ENCODE data around the gene CCDC137.
A peak's percentile ranks its signal among the peaks of the same experiment; 100 is the strongest.

CCDC137 gene

GRCh38 chr17:81651692-81652091 lies 14.8 kb upstream of the CCDC137 start:
- DNase-seq = no peak

- DNase-seq = no peak
Observed at GRCh38 chr17:81652906-81653771, 13.4 kb upstream of the CCDC137 start.

- no peak for DNase-seq
Observed at GRCh38 chr17:81655378-81656117, 11.0 kb upstream of the CCDC137 start.

GRCh38 chr17:81656118-81656743 lies 10.3 kb upstream of the CCDC137 start, which contains the start of gene PDE6G:
TSS of gene PDE6G (minus strand) at chr17:81656542. CDS start at chr17:81653305, 3,237 bp downstream.
- DNase-seq = no peak

GRCh38 chr17:81656835-81657234 lies 9.7 kb upstream of the CCDC137 start:
- DNase-seq = no peak

- no peak for DNase-seq
Observed at GRCh38 chr17:81659038-81659437, 7.5 kb upstream of the CCDC137 start.

GRCh38 chr17:81660441-81660840 lies 6.1 kb upstream of the CCDC137 start:
- no peak for DNase-seq

GRCh38 chr17:81662002-81662401 lies 4.5 kb upstream of the CCDC137 start:
- no peak for DNase-seq

- peak in 1 of 2 experiments; percentile 22 for DNase-seq
Observed at GRCh38 chr17:81664051-81664470, 2.5 kb upstream of the CCDC137 start.

- DNase-seq = peak; percentile 69 to 76
Observed at GRCh38 chr17:81665205-81666091, 1.1 kb upstream of the CCDC137 start.

GRCh38 chr17:81666092-81666341 lies 520 bp upstream of the CCDC137 start:
- DNase-seq = no peak

- DNase-seq = peak in 1 of 2 experiments; percentile 24
Observed at GRCh38 chr17:81667754-81668153, 1.2 kb downstream of the CCDC137 start.

GRCh38 chr17:81672504-81672903 lies 6.0 kb downstream of the CCDC137 start:
- no peak for DNase-seq

- DNase-seq = no peak
Observed at GRCh38 chr17:81672954-81673353, 6.4 kb downstream of the CCDC137 start.

GRCh38 chr17:81673561-81674258 lies 7.2 kb downstream of the CCDC137 start:
- no peak for DNase-seq

GRCh38 chr17:81675515-81676221 lies 9.1 kb downstream of the CCDC137 start:
- peak; percentile 36 to 46 for DNase-seq

- no peak for DNase-seq
Observed at GRCh38 chr17:81676906-81677305, 10.4 kb downstream of the CCDC137 start.

GRCh38 chr17:81680150-81680549 lies 13.6 kb downstream of the CCDC137 start:
- no peak for DNase-seq

GRCh38 chr17:81681672-81682071 lies 15.1 kb downstream of the CCDC137 start:
- DNase-seq = no peak

GRCh38 chr17:81682565-81683207 lies 16.1 kb downstream of the CCDC137 start:
- no peak for DNase-seq

GRCh38 chr17:81683208-81683583 lies 16.7 kb downstream of the CCDC137 start:
- peak in 1 of 2 experiments; percentile 24 for DNase-seq

Measured in activated CD4-positive, alpha-beta T cell treated with anti-CD3 and anti-CD28 coated beads, Interleukin-2, amount 50 U/mL, for 48 hours (primary cell).